Fibroblast of the conjunctiva (primary cell): ENCODE data around the gene LAMC2.

ENCODE experiments used
- DNase-seq: peaks from one replicate; pipeline ENCODE4 v3.0.0-alpha.2; 2010; ENCODE audit warnings: low read depth

LAMC2 gene

DNA sequence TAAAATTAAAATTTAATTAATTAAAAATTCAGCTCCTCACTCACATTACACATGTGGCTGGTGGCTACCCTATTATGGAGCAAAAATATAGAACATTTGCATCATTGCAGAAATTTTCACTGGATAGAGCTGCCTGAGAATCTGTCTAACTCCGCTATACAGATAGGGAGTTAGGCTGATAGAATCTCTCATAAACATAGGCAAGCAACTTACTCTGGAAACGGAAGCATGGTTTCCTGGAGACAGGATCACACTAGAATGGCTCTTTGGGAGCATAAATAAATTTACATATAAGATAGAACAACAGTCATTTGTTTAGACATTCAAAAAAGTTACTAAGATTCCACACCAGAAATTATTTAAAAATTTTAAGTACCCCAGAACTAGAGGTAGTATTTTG, 12.2 kb upstream of the LAMC2 start:
- no peak for DNase-seq

DNA sequence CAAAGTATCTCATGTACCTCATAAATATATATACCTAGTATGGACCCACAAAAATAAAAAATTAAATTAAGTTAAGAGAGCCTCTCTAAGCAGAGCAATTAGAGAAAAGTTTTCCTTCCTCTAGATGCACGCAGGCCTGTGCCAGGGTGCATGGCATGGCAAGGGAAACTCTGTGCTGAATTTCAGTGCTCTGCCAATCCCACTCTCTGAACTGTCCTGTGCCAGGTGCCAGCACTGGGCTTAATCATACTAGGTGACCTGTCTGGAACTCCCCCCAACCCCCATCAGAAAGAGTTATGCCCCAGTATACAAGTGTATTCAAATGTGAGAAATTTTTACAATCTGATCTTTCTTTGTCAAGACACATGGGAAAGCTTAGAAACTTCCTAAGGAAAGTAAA, 10.4 kb upstream of the LAMC2 start:
- no peak for DNase-seq

DNA sequence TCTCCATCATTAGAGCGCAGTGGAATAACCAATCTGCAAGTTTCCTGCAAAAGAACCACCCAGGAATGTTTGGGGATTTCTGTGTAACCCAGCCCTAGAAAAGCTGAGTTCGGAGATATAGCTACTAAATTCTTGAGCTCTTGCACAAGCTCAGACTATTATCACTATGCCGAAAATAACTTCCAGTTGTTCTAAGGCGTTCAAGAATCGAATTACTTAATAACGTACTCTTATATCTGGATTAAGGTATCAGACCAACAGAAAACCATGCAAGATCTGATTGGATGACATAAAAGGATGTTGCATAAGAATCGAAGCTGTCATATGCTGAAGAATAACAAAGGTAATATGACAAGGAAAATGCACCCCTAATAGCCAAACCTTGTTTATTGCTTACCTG, 7.5 kb upstream of the LAMC2 start:
- peak; percentile 21 for DNase-seq

DNA sequence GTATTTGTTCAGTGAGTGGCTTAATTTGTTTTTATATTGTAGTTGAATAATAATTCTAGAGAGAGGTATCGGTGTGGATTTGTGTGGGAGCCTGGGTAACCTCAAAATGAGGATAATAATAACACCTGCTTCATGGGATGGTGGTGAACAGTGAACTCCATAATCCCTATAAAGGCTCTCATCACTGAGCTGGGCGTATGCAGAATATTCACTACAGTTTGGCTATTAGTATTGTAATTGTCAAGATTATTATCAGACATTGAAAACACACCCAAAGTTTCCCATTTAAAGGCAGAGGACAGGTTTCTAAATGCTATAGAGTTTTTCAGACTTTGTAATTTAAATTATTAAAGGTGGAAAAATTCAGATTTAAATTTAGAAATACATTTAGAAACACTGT, 7.0 kb upstream of the LAMC2 start:
- no peak for DNase-seq

DNA sequence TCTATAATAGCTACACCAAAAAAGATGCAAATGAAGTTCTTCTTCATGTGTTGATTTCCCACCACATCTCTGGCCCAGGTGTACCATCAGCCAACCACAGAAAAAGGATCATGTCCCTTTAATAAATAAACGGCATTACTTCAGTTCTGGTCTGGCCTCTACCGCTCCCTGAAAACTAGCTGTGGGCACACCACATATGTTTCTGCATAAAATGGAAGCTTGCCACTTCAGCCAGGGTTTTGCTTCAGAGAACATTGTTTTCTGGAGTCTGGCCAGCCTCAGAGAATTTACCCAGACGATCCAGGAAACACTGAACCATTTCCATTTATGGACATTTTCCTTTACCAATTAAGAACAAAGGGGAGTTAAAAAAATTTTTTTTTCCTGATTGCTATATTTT, 5.8 kb upstream of the LAMC2 start:
- DNase-seq: peak; percentile 92

DNA sequence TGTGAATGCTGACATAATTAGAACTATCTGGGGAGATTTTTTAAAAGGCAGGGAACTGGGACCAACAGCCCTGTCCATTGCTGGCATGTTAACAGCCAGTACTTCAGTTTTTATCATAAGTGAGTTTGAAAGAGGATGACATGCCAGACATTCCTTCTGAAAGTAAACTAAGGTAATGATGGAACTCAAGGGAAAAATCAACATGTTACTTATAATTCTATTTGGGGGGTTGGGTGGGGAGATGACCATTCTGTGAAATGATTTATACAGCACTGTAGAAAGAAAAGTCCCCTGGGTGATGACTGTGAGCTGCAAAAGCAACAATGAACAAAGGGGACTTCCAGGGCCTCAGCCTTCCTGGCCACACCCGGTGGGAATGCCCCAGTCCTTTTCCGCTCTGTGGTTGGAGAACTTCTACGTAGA, 5.4 kb upstream of the LAMC2 start:
- peak; percentile 75 for DNase-seq

DNA sequence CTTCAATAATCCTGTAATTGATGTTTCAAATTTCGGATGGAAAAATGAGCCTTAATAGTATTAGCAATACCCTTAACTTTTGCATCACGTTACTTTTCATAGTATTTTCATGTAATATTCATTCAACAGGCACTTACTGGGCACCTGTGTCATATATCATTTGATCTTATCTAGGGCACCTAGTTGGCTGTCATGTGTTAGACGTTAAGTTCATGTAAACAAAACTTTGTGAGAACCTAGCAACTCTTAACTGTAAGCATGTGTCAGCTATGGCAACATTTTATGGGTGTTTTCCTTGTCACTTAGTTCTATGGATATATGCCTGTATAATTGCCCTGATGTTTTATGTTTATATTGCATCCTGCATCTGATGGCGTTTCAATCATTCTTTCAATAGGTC, 777 bp downstream of the LAMC2 start:
- DNase-seq: no peak

DNA sequence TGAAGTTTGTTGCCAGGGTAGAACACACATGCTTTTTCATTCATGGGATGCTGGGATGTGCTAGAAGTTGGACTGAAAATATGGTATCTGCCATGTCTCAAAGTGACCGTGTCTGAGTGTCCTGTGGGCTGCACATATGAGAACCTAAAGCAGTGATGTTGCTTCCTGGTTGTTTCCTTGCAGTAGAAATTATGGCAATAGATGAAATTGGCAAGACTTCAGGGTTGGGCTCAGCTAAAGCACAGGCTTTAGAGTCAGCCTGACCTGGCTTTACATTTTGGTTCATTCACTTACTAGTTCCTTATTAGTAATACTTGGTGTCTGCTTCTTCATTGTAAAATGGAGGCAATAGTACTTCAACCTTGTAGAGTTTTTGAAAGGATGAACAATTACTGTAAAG, 2.2 kb downstream of the LAMC2 start:
- no peak for DNase-seq

DNA sequence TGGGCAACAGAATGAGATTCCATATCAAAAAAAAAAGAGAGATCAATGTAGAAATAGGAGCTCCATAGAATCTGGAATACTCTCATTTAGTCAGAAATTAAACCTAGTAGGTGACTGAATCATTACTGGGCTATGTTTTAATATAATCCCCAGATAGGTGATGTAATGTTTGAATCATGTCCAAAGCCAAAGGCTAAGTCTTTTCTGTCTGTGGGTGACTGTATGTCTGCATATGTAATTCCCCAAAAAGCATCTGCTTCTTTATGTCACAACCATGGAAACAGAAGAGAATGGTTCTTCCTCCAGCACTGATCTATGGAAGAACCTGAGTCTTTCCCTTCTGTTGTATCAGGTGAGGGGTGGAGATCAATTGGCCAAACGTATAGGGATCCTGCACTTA, 5.8 kb downstream of the LAMC2 start:
- DNase-seq: peak; percentile 42

DNA sequence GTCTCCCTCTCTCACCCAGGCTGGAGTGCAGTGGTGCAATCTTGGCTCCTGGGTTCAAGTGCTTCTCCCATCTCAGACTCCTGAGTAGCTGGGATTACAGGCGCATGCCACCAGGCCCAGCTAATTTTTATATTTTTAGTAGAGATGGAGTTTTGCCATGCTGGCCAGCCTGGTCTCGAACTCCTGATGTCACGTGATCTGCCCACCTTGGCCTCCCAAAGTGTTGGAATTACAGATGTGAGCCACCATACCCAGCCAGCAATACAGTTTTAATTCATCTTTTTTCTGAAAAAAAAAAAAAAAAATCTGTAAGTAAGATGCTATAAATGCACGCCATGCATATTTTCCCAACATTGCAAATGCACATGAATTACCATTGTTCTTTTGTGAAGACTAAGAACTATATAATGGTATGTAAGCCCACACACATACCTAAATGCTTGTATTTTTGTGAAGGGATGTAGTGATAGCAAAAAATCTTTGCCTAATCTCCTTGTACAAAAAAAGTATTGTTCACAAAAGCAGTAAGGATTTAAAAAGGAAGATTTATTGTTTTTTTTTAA, 8.0 kb downstream of the LAMC2 start:
- DNase-seq: no peak

DNA sequence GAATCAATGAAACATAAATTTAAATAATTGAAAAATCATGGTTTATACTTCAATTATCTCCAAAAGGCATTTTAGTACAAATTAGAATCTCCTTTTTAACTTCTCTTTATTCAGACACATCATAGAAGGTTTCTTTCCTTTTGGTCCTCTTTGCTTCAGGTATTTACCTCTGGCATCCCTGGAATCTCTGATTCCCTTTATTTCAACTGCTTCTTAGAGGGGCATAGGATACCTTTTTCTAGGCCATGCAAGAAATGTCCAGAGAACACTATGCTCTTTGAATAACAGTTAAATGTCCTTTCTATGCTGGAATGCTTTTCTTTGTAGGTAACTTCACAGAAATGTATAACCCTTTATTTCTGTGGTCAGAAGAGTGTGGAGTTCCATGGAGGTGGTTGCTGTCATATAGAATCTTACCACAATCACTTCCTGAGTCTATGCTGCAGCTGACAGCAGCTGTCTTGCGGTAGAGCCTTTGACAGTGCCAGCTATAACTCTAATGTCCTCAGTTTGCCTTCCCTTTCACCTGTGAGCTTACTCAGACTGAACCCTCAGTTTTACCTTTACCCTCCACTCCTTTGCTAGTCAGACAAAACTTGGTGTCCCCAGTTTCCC, 8.6 kb downstream of the LAMC2 start:
- no peak for DNase-seq

DNA sequence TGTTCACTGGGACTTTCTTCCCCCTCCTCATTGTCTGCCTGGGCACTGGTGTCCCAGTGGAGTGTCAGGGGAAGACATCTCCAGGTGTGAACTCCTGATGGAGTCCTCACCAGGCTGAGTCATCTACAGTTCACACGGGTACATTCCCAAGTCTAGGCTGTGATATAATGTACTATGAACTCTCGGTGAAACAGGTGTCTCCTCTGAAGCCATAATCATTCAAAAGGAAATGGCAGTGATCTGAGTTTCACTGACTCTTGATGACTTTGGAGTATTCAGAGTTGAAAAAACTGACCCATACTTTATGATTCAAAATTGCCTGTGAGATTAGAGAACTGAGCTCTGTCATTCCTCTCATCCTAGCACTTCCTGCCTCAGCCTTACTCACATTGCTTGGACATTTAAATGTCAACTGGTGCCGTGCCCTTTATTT, 9.1 kb downstream of the LAMC2 start:
- DNase-seq: no peak

DNA sequence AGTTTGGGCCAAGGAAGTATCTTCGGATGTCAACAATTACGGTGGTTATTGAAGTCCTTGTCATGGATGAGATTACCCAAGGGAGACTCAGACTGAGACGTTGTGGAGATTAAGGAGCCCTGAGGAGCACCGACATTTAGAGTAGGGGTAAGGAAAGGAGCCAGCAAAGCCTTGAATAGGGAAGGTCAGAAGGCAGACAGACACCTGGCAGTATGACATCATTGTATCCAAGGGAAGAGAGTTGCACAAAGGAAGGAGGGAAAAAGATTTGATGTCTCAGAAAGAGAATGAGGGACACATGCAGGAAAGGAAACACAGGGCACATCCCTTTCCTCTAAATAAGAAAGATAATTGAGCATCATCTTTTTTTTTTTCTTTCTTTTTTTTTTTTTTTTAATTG, 11.7 kb downstream of the LAMC2 start:
- no peak for DNase-seq

DNA sequence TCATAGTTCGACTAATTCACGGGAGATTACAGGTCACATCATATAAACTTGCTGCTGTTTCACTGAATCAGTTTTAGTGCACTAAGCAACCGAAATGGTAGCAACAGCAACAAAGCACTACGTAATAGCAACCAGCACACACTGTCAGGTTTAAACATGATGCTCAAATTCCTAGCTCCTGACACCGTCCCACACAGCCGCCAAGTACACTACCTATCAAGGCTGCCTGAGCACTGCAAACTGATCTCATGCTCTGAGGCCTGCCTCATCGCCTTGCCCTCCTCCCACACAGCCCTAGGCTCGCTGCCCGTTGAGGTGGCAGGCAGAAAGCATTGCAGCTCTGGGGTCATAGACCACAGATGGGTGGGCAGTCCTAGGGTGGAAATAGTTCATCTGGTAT, 12.4 kb downstream of the LAMC2 start:
- DNase-seq: peak; percentile 59

DNA sequence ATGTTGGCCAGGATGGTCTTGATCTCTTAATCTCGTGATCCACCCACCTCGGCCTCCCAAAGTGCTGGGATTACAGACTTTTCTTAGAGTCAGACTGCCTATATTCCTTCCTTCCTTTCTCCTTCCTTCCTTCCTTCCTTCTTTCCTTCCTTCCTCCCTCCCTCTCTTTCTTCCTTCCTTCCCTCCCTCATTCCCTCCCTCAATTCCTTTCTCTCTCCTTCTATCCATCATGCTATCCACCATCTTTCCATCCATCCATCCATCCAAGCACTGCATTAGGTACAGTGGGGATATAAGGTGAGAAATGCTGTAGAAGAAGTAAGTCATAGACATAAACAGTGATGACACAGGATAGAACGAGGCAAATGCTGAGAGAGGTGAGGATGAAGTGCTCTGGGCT, 13.2 kb downstream of the LAMC2 start:
- no peak for DNase-seq

DNA sequence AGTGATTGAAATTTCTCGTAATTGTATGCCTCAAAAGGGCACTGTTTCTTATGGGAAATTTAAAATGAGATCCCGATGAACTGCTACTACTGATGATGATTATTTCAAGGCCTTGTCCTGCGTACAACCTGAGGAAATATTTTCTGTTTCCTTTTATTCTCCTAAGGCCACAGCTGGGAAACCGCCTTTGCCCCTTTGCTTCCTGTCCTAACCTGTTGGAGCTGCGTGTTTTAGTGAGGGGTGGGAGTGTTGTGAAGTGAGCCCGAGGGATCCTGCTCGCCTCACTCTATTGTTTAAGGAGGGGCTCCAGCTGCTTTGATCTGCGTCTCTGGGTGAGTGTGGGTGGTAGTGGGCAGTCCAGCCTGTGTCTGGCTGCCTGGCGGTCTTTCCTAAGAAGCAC, 14.4 kb downstream of the LAMC2 start:
- no peak for DNase-seq

DNA sequence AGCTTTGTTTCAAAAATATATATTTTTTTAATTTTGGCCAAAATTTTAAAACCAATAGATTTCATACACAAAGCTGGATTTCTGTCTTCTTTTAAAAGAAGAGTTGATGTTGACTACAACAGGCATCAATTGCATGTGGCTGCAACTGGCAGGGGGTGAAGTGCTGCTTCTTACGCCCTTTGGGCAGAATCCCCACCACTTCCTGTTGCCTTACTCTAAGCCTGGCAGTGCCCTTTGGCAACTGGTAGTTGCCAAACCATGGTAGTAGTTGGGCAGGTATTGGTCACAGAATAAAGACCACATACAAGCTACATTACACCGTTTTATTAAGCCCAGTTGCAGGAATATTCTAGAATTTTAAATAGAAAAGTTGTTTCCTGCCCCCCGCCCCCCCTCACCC, 17.0 kb downstream of the LAMC2 start:
- no peak for DNase-seq

DNA sequence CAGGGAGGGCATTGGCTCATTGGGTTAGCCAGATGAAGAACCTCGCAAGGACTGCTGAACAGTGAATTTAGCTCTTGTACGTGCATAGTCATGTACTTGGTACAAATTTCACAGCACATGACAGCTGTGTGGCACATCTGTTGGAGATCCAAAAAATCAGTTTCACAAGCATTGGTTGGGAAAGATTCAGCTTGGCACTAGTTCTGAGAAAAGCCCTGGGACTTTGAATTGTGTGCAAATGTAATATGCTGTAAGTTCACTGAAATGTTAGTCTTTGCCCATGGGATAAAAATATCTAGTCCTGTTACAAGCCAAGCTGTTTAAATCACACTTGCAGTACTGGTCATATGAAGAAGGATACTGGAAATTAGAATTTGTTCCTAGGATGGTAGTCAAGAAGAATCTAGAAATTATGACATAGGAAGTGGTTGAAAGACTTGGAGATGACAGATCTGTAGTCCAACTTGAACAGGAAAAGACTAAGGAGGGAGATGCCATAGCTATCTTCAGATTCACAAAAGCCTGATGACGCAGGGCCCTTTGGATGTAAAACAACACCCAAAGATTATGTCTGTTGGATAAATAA, 19.2 kb downstream of the LAMC2 start:
- DNase-seq: peak; percentile 63

DNA sequence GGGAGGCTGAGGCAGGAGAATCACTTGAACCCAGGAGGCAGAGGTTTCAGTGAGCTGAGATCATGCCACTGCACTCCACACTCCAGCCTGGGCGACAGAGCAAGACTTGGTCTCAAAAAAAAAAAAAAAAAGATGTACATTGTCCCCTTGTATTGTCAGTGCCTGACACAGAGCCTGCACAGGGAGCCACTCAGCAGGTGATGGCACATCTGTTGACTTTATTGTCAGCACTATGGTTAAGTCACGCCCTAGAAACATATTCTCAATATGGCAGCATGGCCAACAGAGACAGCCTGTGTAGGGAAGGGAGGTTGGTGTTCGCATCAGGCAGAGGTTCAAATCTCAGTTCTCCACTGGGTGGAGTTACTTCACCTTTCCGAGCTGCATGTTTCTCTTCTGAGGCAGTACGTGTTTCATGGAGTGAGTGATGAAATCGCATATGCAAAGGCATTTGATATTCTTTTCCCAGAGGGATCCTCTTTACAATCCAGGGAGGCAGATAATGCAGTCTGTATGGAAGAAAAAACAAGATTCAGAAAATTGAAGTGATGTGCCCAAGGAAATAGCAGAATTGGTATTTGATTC, 20.6 kb downstream of the LAMC2 start:
- DNase-seq: peak; percentile 4

DNA sequence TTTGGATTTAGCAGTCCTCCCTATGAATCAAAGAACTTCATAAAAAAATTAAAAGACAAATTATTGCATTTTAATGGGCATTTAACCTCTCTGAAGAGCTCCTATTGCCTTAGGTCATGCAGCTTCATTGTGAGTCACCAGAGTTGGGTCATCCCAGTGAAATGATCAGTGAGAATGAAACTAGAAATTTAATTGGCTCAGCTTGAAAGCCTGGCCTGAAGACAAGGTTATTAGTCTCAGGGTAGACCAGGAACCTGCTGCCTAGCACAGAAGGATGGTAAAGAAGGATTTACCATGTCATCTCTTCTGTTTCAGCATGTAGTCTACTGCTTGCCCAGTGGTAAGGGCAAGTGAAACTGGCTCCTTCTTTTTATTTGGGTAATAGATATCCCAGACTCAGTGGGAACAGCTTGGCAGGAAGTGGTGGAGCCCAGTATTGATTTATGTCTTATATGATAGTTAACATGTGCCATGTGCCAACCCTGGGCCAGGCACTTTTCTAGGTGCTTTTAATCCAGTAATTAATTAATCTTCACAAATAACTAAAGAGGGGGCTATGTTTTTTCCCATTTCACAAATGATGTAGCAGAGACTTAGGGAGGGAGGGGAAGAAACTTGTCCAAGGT, 23.6 kb downstream of the LAMC2 start:
- DNase-seq: peak; percentile 76

DNA sequence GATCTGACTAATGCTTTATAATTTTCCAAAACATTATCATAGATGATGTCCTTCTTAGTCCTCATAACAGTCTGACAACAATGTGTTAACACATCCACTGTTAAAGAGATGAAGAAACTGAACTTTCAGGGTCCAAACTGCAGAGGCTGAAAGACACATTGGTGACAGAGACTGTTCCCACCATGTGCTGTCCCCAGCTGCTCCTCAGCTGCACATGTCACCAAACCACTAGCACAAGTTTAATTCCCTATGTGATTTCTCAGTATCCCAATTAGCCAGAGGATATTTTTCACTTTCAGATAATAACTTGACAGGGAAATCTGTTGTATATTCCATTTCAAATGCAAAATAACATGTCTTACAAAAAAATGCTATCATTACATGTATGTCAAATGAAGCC, 24.6 kb downstream of the LAMC2 start:
- no peak for DNase-seq

DNA sequence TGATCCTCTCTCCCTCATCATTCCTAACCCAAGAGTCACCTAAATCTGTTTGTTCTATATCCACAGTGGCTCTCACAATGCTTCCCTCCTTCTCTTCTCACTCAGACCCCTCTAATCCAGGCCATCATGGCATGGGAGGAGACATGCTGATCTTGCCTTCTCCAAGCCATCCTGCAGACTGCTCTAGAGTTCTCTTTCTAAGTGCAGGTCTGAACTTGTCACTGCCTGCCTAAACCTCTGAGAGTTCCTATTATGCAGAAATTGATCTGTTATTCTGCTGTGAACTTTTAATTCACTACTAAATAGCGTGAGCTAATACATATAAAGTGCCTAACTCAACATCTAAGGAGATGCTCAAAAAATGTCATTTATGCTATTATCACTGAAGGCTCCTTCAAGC, 26.8 kb downstream of the LAMC2 start:
- no peak for DNase-seq
